NCI-H2227 (cell line): ENCODE results near the gene PROSER2.
A peak's percentile ranks its signal among the peaks of the same experiment; 100 is the strongest.

ENCODE experiments used
- DNase-seq: peaks from one replicate; lab custom pipeline; 2025; ENCODE audit not compliant: unreplicated experiment; lab: John Stamatoyannopoulos, UW

PROSER2 gene

GRCh38 chr10:11804336-11804735 is 18.8 kb upstream of the PROSER2 start:
- no peak for DNase-seq

- DNase-seq: no peak
These were observed 17.4 kb upstream of the PROSER2 start for GRCh38 chr10:11805792-11806191.

- no peak for DNase-seq
These were observed 16.4 kb upstream of the PROSER2 start for GRCh38 chr10:11806706-11807105.

DNA sequence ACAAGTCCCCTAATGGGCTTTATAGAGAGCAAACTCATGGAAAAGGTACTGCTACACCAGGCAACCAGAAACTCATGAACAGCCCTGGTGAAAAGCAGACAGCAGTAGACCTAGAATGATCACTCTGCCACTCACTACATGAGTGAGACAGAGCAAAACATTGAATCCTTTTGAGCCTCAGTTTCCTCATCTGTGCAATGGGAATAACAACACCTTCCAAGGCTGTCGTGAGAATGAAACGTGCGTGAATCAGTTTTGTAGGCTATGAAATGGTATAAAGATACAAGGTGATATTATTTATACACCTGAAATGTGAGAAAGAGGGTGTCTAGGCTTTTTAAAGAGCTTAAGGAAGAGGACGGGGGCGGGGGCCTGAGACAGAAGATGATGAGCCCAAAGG is 14.3 kb upstream of the PROSER2 start:
- DNase-seq: no peak

DNA sequence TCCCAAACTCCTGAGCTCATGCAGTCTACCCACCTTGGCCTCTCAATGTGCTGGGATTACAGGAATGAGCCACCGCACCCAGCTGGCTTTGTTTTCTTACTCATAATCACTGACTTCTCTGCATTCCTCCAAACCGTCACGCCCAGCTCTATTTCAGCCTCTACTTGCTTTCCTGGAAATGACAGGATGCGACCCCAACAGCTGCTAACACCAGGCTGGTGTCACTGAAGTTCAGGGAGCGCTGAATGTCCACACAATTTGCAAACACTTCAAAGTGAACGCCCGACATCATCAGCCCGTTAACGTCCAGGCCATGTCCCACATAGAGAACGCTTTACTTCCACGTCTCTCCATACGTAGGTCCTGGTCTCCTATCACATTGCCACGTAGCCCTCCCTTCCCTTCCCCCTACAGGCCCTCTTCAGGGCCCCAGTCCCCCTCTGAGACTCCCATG is 12.8 kb upstream of the PROSER2 start:
- peak; percentile 45 for DNase-seq

GRCh38 chr10:11810973-11811372 is 12.2 kb upstream of the PROSER2 start:
- no peak for DNase-seq

DNA sequence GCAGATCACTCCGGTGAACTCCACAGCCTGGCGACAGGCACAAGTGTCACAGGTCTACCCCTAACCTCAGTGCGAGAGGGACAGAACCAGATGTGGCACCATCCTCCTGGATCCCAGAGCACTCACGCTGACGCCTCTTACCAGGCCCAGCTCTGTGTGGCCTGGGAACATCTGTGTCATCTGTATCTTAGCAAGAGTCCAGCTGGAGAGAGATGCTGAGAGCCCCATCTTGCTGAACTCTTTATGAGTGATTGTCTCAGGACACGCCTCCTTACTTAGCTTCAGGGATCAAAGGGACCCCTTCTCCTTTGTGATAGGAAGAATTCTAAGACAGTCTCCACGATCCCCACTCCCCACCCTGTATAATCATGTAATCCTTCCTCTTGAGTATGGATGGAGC is 10.0 kb upstream of the PROSER2 start:
- DNase-seq: no peak

DNA sequence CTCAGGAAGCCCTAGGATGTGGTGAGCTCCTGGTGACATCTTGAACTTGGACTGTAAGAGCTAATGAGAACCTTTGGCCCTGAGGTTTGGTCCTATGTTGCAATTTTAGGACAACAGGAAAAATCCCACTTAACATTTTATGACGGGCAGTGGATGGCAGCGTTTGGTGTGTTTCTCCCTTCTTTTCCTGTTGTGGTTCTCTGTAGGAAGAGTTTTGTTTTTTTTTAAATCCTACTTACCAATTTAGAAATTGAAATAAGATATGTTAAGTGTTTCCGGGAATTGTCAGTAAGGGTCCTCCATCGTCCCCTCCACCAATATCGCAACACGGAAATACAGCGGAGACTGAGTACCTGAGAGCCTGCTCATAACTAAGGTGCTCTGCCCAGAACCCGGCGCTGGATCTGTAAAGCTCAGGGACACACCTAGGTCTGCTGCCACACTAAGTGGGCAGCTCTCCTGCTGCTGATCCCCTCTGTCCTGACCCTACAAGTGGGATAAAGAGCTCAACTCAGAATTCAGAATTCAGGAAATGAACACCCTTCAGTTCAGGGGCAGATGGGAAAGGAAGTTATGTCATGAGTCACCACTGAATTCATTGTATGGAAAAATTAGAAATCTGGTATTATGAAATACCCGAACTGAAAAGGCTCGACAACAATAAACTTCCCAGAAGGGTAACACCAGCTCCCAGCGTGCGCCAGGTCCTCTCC is 9.1 kb upstream of the PROSER2 start:
- no peak for DNase-seq

GRCh38 chr10:11819027-11819426 is 4.1 kb upstream of the PROSER2 start:
- DNase-seq: no peak

DNA sequence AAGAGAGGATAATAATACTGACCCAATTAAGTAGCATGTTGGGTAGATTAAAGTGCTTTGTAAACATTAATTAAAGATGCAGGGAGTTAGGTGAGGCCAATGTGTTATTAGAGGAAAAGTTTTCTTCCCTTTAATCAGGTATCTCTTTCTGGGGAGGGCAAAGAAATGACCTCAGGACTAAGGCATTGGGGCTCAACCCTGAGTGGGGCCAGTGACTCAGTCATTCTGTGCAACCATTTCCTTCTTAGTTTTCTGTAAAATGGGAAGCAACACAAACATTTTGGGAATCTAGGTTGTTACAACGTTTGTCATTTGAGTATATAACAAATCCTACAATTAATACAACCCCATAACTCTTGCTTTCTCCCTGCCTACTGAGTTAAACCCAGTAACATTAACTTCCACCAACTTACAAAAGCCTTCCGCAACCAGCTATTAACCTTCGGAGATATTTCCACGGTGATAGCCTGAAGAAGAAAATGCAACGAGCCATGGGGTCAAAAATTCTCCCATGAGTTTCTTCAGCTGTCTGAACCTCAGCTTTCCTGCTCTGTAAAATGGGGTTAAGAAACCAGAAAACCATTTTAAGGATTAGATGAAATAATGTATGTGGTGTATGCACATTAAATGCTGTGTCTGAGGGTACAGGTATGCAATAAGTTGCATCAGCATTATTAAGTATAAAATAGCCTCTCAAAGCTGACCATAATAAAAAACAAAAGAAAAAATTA is 965 bp upstream of the PROSER2 start:
- no peak for DNase-seq

- no peak for DNase-seq
These were observed 391 bp upstream of the PROSER2 start for GRCh38 chr10:11822809-11823121.

DNA sequence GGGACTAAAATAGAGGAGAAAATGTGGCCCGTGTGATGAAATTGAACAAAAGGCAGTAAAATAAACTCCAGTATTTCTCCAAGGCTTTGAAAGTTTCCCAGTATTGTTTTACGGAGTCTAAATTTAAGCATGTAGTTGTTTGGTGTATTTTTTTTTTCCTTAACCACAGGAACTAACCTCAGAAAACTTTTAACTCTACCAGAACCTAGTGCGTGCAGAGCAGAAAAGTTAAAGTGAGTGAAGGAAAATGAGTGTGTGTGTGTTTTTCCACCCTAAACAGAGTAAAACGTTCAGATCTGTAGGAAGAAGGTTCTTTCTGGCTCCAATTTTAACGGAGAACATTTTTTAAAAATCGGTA is 812 bp downstream of the PROSER2 start:
- no peak for DNase-seq

DNA sequence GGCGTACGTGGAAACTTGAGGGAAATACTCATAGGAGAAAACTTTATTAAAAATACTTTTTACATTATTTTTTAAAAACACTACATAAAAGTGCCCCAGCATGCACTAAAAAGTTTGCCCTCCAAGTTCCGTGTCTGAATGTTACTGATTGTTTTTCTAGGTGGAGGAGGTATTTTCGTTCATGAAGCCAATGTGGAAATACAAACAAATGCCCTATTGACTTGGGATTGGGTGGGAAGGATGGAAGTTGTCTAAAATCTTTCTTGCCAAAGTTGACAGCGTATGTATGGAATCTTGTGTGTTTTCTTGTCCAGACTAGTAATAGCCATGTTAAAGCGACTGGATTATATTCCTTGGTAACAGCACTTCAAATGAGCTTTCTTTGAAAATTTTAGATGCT is 1.2 kb downstream of the PROSER2 start:
- no peak for DNase-seq

GRCh38 chr10:11824825-11825224 is 1.7 kb downstream of the PROSER2 start:
- DNase-seq: no peak

DNA sequence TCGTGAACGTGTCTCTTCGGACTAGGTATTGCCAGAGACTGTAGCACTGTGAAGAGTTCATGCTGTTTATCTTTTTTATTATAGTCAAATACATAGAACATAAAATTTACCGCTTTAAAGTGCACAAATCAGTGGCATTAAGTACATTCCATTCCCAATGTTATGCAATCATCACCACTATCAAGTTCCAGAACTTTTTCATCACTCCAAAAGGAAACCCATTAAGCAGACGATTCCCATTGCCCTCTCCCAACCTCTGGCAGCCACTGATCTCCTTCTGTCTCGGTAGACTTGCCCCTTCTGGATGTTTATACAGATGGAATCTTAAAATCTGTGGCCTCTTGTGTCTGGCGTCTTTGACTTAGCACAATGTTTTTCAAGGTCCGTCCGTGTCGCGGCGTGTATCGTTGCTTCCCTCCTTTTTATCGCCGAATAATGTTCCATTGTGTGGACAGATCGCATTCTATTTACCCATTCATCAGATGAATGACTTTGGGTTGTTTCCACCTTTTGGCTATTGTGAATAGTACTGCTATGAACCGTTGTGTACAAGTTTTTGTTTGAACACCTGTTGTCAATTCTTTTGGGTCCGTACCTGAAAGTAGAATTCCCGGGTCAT is 2.7 kb downstream of the PROSER2 start:
- DNase-seq: no peak

DNA sequence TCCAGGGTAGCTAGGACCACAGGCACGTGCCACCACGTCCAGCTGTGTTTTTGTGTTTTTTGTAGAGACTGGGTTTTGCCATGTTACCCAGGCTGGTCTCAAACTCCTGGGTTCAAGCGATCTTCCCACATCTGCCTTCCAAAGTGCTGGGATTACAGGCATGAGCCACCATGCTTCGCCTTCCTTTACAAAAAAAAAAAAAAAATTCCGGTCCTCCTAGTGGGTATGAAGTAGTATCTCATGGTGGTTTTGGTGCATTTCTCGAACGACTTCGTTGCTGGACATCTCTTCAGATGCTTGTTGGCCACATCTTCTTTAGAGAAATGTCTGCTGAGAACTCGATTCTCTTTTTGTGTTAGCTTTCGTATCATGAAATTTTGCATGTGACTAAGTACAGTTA is 3.9 kb downstream of the PROSER2 start:
- DNase-seq: no peak

DNA sequence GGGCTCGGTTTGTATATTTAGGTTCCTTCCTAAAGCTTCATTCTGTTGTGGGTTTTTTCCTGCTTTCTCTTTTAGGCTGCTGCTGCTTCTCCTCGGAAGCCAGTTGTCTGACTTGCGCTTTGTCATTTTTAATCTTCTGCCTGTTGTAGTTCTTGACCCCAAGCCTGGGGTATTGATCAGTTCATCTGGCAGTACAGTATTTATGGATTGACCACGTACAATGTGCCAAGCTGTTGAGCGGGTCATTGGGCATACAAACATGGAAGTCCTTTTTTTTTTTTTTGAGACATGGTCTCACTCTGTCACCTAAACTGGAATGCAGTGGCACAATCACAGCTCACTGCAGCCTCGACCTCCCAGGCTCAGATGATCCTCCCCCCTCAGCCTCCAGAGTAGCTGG is 4.3 kb downstream of the PROSER2 start:
- no peak for DNase-seq

GRCh38 chr10:11828682-11829284 is 5.6 kb downstream of the PROSER2 start:
- DNase-seq: no peak

DNA sequence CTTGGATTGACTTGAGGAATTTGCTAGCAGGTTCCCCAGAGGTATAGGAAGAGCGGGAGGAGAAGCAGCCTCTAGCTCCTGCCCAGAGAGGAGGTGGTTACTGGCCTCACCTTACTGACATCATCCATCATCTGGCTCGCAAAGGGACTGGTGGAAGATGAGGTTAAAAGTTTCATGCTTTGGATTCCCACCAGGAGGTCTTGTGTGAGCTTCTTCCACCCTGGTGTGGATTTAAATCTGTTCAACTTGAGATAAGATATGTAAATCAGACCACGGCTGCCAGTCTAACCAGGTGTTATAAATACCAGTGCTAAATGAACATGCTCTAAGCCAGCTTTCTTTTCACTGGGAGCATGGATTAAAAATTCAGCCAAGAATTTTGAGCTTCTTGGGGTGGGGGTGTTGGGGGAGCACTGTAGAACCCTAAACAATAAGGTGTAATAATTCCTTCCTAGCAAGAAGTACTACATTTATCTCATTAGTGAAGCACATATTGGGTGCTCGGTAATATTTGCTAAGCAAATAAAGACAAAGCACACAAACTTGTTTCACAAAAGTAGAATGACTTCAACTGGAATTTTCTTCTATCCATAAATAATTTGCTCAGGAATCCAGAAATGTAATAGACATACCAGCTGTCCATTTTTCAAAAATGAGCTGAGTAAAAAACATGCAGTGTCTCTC is 7.8 kb downstream of the PROSER2 start:
- DNase-seq: no peak

DNA sequence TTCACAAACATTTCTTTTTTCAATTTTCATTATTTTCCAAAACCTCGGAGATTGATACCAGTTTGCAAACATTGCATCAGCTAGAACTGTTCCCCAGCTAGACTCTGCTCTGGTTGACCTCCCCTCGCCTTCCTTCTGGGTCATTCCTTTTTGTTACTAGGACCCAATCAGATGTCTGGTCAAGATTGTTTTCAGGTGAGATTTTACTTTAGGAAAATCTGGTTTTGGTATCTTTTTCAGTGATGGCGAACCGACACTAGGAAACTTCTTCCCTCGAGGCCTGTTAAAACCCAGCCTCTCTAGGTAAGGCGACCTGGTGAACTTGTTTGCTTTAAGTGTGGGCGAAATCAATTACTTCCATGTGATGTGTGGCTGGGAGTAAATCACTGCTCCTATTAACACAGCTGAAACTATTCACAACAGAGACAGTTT is 8.4 kb downstream of the PROSER2 start:
- no peak for DNase-seq

GRCh38 chr10:11832042-11832441 is 8.9 kb downstream of the PROSER2 start:
- DNase-seq: no peak
